Measurements from ENCODE around the gene WSCD1. TPM values are rescaled to one million over a fixed set of nuclear protein-coding genes. Genes with fewer than 3 reads are reported as not detected.

WSCD1 gene
- total RNA-seq, 2 experiments from 2014 or later: 0.23 TPM; not detected in 1

- Mint-ChIP-seq H3K4me1 (peaks cover 5% of the 10 kb centered on the region), H3K27me3 (peaks cover 13% of the 10 kb centered on the region), H3K9me3 (ENCODE audit: low read depth) (no peaks in the 10 kb centered on the region), H3K27ac (no peak overlapping the region), H3K4me3 (no peak overlapping the region), H3K36me3 (no peaks in the 10 kb centered on the region)
- DNase-seq (no peak), ATAC-seq (no peak)
- CTCF ChIA-PET: no interaction called here
Measured at GRCh38 chr17:6110088-6110487, 39.9 kb downstream of the WSCD1 start.

GRCh38 chr17:6110592-6110991, 40.4 kb downstream of the WSCD1 start:
- ATAC-seq: no peak
- H3K4me1 Mint-ChIP-seq: peaks cover 5% of the 10 kb centered on the region
- H3K4me3 Mint-ChIP-seq: no peak overlapping the region
- CTCF ChIA-PET: no interaction called here
- no peaks in the 10 kb centered on the region for H3K36me3 Mint-ChIP-seq
- no peaks in the 10 kb centered on the region for H3K9me3 Mint-ChIP-seq (ENCODE audit: low read depth)
- DNase-seq: no peak
- no peak overlapping the region for H3K27ac Mint-ChIP-seq
- peaks cover 13% of the 10 kb centered on the region for H3K27me3 Mint-ChIP-seq

GRCh38 chr17:6120351-6120750, 50.2 kb downstream of the WSCD1 start:
- Mint-ChIP-seq H3K4me1 (no peaks in the 10 kb centered on the region), H3K4me3 (no peak overlapping the region), H3K27me3 (no peaks in the 10 kb centered on the region), H3K36me3 (no peaks in the 10 kb centered on the region), H3K27ac (no peak overlapping the region), H3K9me3 (ENCODE audit: low read depth) (peaks cover 2% of the 10 kb centered on the region)
- CTCF ChIA-PET: no interaction called here
- ATAC-seq: no peak
- DNase-seq: no peak

- Mint-ChIP-seq H3K27me3 (no peaks in the 10 kb centered on the region), H3K36me3 (no peaks in the 10 kb centered on the region), H3K4me1 (no peaks in the 10 kb centered on the region), H3K4me3 (no peak overlapping the region), H3K9me3 (ENCODE audit: low read depth) (peaks cover 2% of the 10 kb centered on the region), H3K27ac (no peak overlapping the region)
- DNase-seq (no peak), ATAC-seq (no peak)
- CTCF ChIA-PET: interaction anchor here (0.9 kb wide), 1 partner anchor 13 kb away, joined by 3 read pairs; no protein-coding TSS in a partner anchor
Measured at GRCh38 chr17:6124856-6125255, 54.7 kb downstream of the WSCD1 start.

DNA sequence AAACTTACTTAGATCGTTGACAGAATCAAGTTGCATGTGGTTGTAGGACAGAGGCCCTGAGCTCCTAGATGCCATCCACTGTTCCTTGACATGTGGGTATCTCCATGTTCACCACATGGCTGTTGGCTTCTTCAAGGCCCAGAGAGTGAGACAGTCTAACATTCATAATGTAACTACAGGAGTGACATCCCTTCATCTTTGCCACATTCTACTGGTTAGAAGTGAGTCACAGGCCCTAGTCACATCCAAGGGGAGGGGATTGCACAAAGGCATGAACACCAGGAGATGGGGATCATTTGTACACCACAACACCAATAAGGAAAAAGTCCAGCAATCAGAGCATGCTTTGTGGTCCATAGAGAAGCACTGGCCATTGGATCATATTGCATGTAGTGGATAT, 56.6 kb downstream of the WSCD1 start:
- CTCF ChIA-PET: no interaction called here
- Mint-ChIP-seq H3K27me3 (no peaks in the 10 kb centered on the region), H3K9me3 (ENCODE audit: low read depth) (peaks cover 2% of the 10 kb centered on the region), H3K4me3 (no peak overlapping the region), H3K4me1 (no peaks in the 10 kb centered on the region), H3K36me3 (no peaks in the 10 kb centered on the region), H3K27ac (no peak overlapping the region)
- ATAC-seq (no peak), DNase-seq (no peak)

DNA sequence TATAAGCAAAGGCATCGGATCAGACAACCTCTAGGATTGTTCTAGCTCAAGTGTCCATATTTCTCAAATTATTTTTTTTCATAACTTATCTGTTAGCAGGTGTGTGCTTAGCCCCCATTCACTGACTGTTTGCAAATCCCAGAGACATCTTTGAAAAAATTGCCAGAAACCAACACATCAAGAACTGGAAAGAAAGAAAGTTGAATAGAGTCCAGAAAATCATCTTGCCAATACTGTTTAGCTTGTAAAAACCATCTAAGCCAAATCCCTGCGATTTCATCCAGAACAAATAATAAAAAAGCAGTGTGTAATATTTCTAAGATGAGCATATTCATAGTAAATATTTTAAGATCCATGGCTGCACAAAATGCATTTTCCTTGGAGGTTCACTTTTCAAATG, 64.5 kb downstream of the WSCD1 start:
- CTCF ChIA-PET: no interaction called here
- Mint-ChIP-seq H3K4me1 (no peaks in the 10 kb centered on the region), H3K27me3 (no peaks in the 10 kb centered on the region), H3K9me3 (ENCODE audit: low read depth) (no peaks in the 10 kb centered on the region), H3K36me3 (no peaks in the 10 kb centered on the region), H3K27ac (no peak overlapping the region), H3K4me3 (no peak overlapping the region)
- ATAC-seq (no peak), DNase-seq (no peak)

GRCh38 chr17:6135236-6135635, 65.1 kb downstream of the WSCD1 start:
- Mint-ChIP-seq H3K4me1 (no peaks in the 10 kb centered on the region), H3K4me3 (no peak overlapping the region), H3K27me3 (no peaks in the 10 kb centered on the region), H3K27ac (no peak overlapping the region), H3K36me3 (no peaks in the 10 kb centered on the region), H3K9me3 (ENCODE audit: low read depth) (no peaks in the 10 kb centered on the region)
- no peak for DNase-seq
- CTCF ChIA-PET: no interaction called here
- ATAC-seq: no peak

DNA sequence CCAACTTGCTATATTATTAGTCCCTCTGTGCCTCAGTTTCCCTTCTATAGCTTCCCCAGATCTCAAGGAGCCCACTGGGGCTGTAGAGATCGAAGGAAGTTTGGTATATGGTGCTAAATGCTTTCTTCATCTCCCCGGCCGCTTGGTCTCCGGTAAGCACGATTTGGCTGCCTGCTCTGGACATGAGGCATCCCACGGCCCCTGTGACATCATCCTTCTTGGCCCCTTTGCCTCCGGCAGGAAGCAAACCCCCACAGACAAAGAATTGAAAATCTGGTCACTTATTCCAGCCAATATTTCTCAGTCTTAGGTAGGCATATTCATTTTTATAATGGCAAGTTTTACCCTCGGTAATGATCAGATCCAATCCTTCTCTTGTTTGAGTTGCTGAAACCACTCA, 65.8 kb downstream of the WSCD1 start:
- H3K4me1 Mint-ChIP-seq: no peaks in the 10 kb centered on the region
- H3K27ac Mint-ChIP-seq: no peak overlapping the region
- no peak overlapping the region for H3K4me3 Mint-ChIP-seq
- ATAC-seq: no peak
- CTCF ChIA-PET: no interaction called here
- no peaks in the 10 kb centered on the region for H3K9me3 Mint-ChIP-seq (ENCODE audit: low read depth)
- no peaks in the 10 kb centered on the region for H3K27me3 Mint-ChIP-seq
- DNase-seq: no peak
- no peaks in the 10 kb centered on the region for H3K36me3 Mint-ChIP-seq

DNA sequence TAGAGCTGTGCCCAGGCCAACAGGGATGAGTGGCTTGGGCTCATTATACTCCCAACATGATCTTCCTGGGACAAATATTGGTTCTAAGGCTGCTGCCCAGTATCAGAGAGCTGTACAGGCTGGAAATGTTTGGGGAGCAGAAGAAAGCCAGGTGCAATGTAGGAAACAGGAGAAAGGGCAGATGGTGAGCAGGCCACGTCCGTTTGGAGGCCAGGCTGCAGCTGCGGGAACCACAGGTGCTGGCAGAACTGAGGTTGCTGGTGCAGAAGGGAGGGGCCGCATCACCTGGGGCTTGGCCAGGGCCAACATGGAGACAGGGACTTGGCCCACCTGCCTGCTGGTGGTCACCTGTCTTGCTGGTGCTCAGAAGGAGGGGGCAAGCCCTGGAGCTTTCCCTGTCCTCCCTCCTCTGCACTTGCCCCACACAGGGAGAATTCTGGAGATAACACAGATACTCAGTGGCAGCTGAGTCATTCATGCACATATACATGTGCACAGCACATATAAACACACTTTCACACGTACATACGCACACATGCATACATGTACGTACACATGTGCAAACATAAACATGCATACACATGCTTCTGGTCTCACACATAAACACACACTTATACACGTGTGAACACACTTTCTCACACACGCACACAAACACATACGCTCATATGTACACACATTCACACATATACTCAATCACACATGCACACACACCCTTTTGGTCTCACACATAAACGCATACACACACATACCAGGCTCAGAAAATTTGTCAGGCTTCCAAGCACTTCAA, 67.7 kb downstream of the WSCD1 start:
- Mint-ChIP-seq H3K36me3 (no peaks in the 10 kb centered on the region), H3K27me3 (peaks cover 3% of the 10 kb centered on the region), H3K4me1 (no peaks in the 10 kb centered on the region), H3K9me3 (ENCODE audit: low read depth) (no peaks in the 10 kb centered on the region), H3K27ac (no peak overlapping the region), H3K4me3 (no peak overlapping the region)
- ATAC-seq (no peak), DNase-seq (no peak)
- CTCF ChIA-PET: no interaction called here

GRCh38 chr17:6138761-6139446, 68.7 kb downstream of the WSCD1 start:
- DNase-seq (no peak), ATAC-seq (no peak)
- CTCF ChIA-PET: no interaction called here
- Mint-ChIP-seq H3K4me1 (no peaks in the 10 kb centered on the region), H3K27me3 (peaks cover 3% of the 10 kb centered on the region), H3K4me3 (no peak overlapping the region), H3K9me3 (ENCODE audit: low read depth) (no peaks in the 10 kb centered on the region), H3K27ac (no peak overlapping the region), H3K36me3 (no peaks in the 10 kb centered on the region)

GRCh38 chr17:6139447-6139832, 69.3 kb downstream of the WSCD1 start:
- Mint-ChIP-seq H3K4me3 (no peak overlapping the region), H3K9me3 (ENCODE audit: low read depth) (no peaks in the 10 kb centered on the region), H3K27me3 (peaks cover 3% of the 10 kb centered on the region), H3K36me3 (no peaks in the 10 kb centered on the region), H3K4me1 (no peaks in the 10 kb centered on the region), H3K27ac (no peak overlapping the region)
- CTCF ChIA-PET: no interaction called here
- ATAC-seq (no peak), DNase-seq (no peak)

DNA sequence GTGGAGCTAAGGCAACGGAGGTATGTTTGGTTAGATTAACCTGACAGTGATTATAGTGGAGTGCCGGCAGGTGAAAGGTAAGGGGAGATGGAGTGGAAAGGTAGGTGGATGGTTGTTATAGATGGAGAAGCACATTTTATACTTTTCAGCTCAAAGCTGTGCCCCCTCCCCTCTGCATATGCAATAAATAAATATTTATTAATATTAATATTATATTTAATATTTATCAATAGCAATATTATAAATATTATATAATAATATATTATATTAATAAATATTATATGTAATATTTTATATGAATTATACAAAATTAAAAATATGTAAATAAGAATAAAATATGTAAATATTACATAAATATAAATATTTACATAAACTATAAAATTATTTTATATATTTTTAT, 70.0 kb downstream of the WSCD1 start:
- Mint-ChIP-seq H3K27me3 (peaks cover 3% of the 10 kb centered on the region), H3K4me3 (no peak overlapping the region), H3K27ac (no peak overlapping the region), H3K9me3 (ENCODE audit: low read depth) (no peaks in the 10 kb centered on the region), H3K36me3 (no peaks in the 10 kb centered on the region), H3K4me1 (no peaks in the 10 kb centered on the region)
- CTCF ChIA-PET: no interaction called here
- DNase-seq (no peak), ATAC-seq (no peak)

DNA sequence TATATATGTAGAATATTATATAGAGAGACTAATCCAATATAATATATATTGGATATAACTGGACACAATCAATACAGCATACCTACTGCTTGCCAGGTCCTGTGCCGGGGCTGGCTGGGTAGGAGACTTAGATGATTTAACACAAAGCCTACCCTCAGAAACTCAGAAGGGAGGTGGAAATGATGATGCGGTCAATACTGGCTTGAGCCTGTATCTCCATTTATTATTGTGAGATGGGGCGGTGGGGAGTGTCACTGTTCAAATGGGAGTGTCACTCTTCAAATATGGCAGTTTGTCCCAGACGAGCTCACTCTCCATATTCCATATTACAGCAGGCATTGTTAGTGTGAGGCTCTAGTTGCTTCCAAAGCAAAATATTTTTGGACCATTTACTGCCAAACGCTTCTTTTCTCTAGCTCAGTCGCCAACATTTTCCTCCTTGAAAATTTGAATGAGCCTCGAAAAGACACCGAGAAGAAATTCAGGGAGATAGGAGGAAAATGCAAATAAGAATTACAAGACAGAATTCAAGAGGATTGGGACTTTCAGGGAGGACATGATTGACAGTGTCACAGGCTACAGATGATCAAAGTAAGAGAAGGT, 70.7 kb downstream of the WSCD1 start:
- no peak for DNase-seq

GRCh38 chr17:6142701-6143100, 72.5 kb downstream of the WSCD1 start:
- H3K9me3 Mint-ChIP-seq (ENCODE audit: low read depth): no peaks in the 10 kb centered on the region
- no peak for DNase-seq
- H3K36me3 Mint-ChIP-seq: no peaks in the 10 kb centered on the region
- no peaks in the 10 kb centered on the region for H3K4me1 Mint-ChIP-seq
- peaks cover 3% of the 10 kb centered on the region for H3K27me3 Mint-ChIP-seq
- no peak overlapping the region for H3K4me3 Mint-ChIP-seq
- CTCF ChIA-PET: no interaction called here
- no peak overlapping the region for H3K27ac Mint-ChIP-seq
- no peak for ATAC-seq

More for the DNA sequence above, 70.7 kb downstream of the WSCD1 start:
- no peak for ATAC-seq
- Mint-ChIP-seq H3K4me1 (no peaks in the 10 kb centered on the region), H3K36me3 (no peaks in the 10 kb centered on the region), H3K27ac (no peak overlapping the region), H3K27me3 (peaks cover 3% of the 10 kb centered on the region), H3K9me3 (ENCODE audit: low read depth) (no peaks in the 10 kb centered on the region), H3K4me3 (no peak overlapping the region)
- CTCF ChIA-PET: no interaction called here

Data from activated CD8-positive, alpha-beta memory T cell treated with anti-CD3 and anti-CD28 coated beads, Interleukin-2, amount 10 ng/mL, durations not matched to agents 7 days and 5 days (primary cell).